ENCODE data around the gene ZNF207. TPM values are rescaled to one million over a fixed set of nuclear protein-coding genes. Genes with fewer than 3 reads are reported as not detected.

Gene ZNF207
- total and polyA plus RNA-seq, 2 experiments from 2014 or later = 171 to 240 TPM

DNA sequence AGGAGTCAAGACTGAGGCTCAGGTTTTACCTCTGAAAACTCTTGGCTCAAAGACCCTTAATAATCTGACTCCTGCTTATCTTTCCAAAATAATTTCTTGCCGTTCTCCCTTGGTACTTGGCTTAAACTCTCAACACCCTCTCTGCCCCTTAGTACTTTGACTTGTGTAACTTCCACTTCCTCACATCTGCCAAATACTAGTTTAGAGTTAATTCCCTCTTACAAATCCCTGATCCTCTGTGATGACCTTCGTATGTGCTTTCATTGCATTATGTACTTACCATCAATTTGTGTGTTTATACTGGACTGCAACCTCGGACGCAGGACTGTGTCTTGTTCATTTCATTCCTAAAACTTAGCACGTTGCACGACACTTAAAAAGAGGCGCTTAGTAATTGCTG, 35.2 kb downstream of the ZNF207 start:
- no peak overlapping the region for H3K27ac Mint-ChIP-seq
- Histone ChIP-seq H3K79me2 (replicated peaks; ENCODE audit: insufficient read depth) (no peaks in the 10 kb centered on the region), H3K9me2 (ENCODE audit: insufficient read depth) (no peaks in the 10 kb centered on the region), H4K20me1 (replicated peaks; ENCODE audit: insufficient read depth) (no peaks in the 10 kb centered on the region), H3F3A (replicated peaks; ENCODE audit: low read depth) (peaks cover 3% of the 10 kb centered on the region; the same call in 1 of the 2 replicates), H2AFZ (no peak overlapping the region), H3K4me2 (no peak overlapping the region), H3K36me3 (ENCODE audit: insufficient read depth) (peaks cover 5% of the 10 kb centered on the region; the same call in 1 of the 2 replicates), H3K4me1 (ENCODE audit: insufficient read depth) (no peaks in the 10 kb centered on the region), H3K4me3 (no peak overlapping the region), H3K27ac (ENCODE audit: low read depth) (no peak overlapping the region), H3K27me3 (ENCODE audit: insufficient read depth) (no peaks in the 10 kb centered on the region)
- DNase-seq (ENCODE audit: low spot score) (no peak), ATAC-seq (no peak)
- H3K27me3 Mint-ChIP-seq (ENCODE audit: insufficient read depth, low read depth, poor library complexity) = no peaks in the 10 kb centered on the region
- no peaks in the 10 kb centered on the region for H3K9me3 Mint-ChIP-seq
- TF ChIP-seq NANOG (IDR thresholded peaks at IDR 0.05; ENCODE audit: borderline replicate concordance) (no peak), STAT1 (IDR thresholded peaks at IDR 0.05; ENCODE audit: unreplicated experiment) (no peak)
- peaks cover 22% of the 10 kb centered on the region; the same call in 2 of the 3 replicates for H3K36me3 Mint-ChIP-seq (ENCODE audit: low read depth)
- H3K4me3 Mint-ChIP-seq = no peak overlapping the region
- H3K4me1 Mint-ChIP-seq = no peaks in the 10 kb centered on the region

DNA sequence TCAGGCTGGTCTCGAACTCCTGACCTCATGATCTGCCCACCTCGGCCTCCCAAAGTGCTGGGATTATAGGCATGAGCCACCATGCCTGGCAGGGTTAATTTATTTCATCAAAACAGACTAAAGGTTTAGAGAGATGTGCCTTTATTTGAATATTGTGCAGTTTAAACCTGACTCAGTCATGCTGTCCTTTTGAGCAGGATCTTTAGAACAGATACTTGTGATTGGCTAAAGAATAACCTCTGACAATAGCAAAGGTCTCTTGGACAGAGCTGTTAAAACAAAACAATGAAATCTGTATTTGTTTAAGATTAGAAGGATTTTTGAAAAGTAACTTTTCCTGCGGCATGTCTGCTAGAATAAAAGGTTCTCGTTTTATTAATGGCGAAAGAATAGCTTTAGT, 36.0 kb downstream of the ZNF207 start:
- H3K4me1 Mint-ChIP-seq = no peaks in the 10 kb centered on the region
- DNase-seq (ENCODE audit: low spot score) (no peak), ATAC-seq (no peak)
- Histone ChIP-seq H3K4me3 (no peak overlapping the region), H3K79me2 (replicated peaks; ENCODE audit: insufficient read depth) (no peaks in the 10 kb centered on the region), H2AFZ (no peak overlapping the region), H3K36me3 (ENCODE audit: insufficient read depth) (peaks cover 5% of the 10 kb centered on the region; the same call in 1 of the 2 replicates), H3K4me2 (no peak overlapping the region), H3K27ac (ENCODE audit: low read depth) (peak overlapping the region; percentile 12; the same call in 1 of the 2 replicates), H3K27me3 (ENCODE audit: insufficient read depth) (no peaks in the 10 kb centered on the region), H3F3A (replicated peaks; ENCODE audit: low read depth) (peaks cover 3% of the 10 kb centered on the region; the same call in 1 of the 2 replicates), H4K20me1 (replicated peaks; ENCODE audit: insufficient read depth) (no peaks in the 10 kb centered on the region), H3K4me1 (ENCODE audit: insufficient read depth) (no peaks in the 10 kb centered on the region), H3K9me2 (ENCODE audit: insufficient read depth) (no peaks in the 10 kb centered on the region)
- no peaks in the 10 kb centered on the region for H3K9me3 Mint-ChIP-seq
- H3K27me3 Mint-ChIP-seq (ENCODE audit: insufficient read depth, low read depth, poor library complexity) = peaks cover 1% of the 10 kb centered on the region
- no peak overlapping the region for H3K27ac Mint-ChIP-seq
- H3K36me3 Mint-ChIP-seq (ENCODE audit: low read depth) = peaks cover 14% of the 10 kb centered on the region; the same call in 2 of the 3 replicates
- no peak overlapping the region for H3K4me3 Mint-ChIP-seq
- TF ChIP-seq EZH2 (IDR thresholded peaks at IDR 0.05; ENCODE audit: low read depth, unreplicated experiment) (no peak), JUNB (IDR thresholded peaks at IDR 0.05; ENCODE audit: unreplicated experiment) (no peak), ZNF114 (CRISPR knock-in tag; IDR thresholded peaks at IDR 0.05) (no peak), STAT1 (IDR thresholded peaks at IDR 0.05; ENCODE audit: unreplicated experiment) (no peak), EZH2phosphoT487 (IDR thresholded peaks at IDR 0.05; ENCODE audit: unreplicated experiment) (no peak), ZNF331 (CRISPR knock-in tag; IDR thresholded peaks at IDR 0.05; ENCODE audit: low read depth) (no peak)
- TF ChIP-seq, protein P1, sequence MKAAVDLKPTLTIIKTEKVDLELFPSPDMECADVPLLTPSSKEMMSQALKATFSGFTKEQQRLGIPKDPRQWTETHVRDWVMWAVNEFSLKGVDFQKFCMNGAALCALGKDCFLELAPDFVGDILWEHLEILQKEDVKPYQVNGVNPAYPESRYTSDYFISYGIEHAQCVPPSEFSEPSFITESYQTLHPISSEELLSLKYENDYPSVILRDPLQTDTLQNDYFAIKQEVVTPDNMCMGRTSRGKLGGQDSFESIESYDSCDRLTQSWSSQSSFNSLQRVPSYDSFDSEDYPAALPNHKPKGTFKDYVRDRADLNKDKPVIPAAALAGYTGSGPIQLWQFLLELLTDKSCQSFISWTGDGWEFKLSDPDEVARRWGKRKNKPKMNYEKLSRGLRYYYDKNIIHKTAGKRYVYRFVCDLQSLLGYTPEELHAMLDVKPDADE (IDR thresholded peaks at IDR 0.05) = no peak
- TF ChIP-seq, protein P2, sequence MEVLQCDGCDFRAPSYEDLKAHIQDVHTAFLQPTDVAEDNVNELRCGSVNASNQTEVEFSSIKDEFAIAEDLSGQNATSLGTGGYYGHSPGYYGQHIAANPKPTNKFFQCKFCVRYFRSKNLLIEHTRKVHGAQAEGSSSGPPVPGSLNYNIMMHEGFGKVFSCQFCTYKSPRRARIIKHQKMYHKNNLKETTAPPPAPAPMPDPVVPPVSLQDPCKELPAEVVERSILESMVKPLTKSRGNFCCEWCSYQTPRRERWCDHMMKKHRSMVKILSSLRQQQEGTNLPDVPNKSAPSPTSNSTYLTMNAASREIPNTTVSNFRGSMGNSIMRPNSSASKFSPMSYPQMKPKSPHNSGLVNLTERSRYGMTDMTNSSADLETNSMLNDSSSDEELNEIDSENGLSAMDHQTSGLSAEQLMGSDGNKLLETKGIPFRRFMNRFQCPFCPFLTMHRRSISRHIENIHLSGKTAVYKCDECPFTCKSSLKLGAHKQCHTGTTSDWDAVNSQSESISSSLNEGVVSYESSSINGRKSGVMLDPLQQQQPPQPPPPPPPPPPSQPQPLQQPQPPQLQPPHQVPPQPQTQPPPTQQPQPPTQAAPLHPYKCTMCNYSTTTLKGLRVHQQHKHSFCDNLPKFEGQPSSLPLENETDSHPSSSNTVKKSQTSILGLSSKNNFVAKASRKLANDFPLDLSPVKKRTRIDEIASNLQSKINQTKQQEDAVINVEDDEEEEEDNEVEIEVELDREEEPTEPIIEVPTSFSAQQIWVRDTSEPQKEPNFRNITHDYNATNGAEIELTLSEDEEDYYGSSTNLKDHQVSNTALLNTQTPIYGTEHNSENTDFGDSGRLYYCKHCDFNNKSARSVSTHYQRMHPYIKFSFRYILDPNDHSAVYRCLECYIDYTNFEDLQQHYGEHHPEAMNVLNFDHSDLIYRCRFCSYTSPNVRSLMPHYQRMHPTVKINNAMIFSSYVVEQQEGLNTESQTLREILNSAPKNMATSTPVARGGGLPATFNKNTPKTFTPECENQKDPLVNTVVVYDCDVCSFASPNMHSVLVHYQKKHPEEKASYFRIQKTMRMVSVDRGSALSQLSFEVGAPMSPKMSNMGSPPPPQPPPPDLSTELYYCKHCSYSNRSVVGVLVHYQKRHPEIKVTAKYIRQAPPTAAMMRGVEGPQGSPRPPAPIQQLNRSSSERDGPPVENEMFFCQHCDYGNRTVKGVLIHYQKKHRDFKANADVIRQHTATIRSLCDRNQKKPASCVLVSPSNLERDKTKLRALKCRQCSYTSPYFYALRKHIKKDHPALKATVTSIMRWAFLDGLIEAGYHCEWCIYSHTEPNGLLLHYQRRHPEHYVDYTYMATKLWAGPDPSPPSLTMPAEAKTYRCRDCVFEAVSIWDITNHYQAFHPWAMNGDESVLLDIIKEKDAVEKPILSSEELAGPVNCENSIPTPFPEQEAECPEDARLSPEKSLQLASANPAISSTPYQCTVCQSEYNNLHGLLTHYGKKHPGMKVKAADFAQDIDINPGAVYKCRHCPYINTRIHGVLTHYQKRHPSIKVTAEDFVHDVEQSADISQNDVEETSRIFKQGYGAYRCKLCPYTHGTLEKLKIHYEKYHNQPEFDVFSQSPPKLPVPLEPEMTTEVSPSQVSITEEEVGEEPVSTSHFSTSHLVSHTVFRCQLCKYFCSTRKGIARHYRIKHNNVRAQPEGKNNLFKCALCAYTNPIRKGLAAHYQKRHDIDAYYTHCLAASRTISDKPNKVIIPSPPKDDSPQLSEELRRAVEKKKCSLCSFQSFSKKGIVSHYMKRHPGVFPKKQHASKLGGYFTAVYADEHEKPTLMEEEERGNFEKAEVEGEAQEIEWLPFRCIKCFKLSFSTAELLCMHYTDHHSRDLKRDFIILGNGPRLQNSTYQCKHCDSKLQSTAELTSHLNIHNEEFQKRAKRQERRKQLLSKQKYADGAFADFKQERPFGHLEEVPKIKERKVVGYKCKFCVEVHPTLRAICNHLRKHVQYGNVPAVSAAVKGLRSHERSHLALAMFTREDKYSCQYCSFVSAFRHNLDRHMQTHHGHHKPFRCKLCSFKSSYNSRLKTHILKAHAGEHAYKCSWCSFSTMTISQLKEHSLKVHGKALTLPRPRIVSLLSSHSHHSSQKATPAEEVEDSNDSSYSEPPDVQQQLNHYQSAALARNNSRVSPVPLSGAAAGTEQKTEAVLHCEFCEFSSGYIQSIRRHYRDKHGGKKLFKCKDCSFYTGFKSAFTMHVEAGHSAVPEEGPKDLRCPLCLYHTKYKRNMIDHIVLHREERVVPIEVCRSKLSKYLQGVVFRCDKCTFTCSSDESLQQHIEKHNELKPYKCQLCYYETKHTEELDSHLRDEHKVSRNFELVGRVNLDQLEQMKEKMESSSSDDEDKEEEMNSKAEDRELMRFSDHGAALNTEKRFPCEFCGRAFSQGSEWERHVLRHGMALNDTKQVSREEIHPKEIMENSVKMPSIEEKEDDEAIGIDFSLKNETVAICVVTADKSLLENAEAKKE (CRISPR knock-in tag; IDR thresholded peaks at IDR 0.05) = no peak
- TF ChIP-seq, protein P3, sequence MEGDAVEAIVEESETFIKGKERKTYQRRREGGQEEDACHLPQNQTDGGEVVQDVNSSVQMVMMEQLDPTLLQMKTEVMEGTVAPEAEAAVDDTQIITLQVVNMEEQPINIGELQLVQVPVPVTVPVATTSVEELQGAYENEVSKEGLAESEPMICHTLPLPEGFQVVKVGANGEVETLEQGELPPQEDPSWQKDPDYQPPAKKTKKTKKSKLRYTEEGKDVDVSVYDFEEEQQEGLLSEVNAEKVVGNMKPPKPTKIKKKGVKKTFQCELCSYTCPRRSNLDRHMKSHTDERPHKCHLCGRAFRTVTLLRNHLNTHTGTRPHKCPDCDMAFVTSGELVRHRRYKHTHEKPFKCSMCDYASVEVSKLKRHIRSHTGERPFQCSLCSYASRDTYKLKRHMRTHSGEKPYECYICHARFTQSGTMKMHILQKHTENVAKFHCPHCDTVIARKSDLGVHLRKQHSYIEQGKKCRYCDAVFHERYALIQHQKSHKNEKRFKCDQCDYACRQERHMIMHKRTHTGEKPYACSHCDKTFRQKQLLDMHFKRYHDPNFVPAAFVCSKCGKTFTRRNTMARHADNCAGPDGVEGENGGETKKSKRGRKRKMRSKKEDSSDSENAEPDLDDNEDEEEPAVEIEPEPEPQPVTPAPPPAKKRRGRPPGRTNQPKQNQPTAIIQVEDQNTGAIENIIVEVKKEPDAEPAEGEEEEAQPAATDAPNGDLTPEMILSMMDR (conservative IDR thresholded peaks at IDR 0.05; ENCODE audit: low read depth in 2 of 2) = no peak

Data from GM23338 (cell line).